LNCAP (cell line): ENCODE measurements around the gene TUBE1.

Experiments
- CTCF ChIP-seq: fragments of 450-650 bp; IDR thresholded peaks from 2 replicates; pipeline ENCODE4 v1.5.1; 2017; ENCODE audit warnings: mild to moderate bottlenecking

The TUBE1 gene

DNA sequence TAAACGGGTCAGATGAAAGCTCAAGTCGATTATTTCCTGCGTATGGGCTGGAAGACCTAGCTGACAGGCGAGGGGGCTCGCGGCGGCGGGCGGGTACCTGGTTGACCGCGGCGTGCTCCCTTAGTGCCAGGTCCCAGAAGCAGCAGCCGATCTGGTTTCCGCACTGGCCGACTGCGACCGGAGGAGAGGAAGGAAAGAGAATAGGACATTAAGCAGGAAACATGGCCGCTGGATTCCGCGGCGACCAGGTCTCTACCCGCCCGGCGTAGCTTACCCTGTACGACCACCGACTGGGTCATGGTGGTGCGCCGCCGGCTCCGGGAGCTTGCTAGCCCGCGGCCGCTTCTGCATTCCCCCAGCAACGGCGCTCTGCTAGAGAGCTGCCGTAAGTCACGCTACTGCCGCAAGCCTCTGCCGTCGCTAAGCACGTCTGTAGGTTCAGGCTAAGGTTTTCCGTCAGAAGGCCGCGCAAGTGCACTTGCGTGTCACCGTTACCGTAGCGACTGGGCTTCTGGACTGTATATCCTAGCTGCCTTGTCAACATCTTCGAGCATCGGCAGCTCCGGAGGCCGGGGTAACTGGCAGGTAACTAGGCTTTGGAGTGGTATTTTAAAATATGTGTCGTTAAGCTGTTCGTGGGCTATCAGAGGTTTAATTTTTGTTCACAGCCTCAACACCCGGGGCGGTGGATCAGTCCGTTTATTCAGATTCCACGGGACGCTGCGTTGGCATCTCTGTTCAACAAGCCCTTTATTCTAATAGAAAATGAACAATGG, at the start of gene TUBE1, which contains the start of gene FAM229B:
TSS of gene TUBE1 (minus strand) at position 347 of the 776 bp plus-strand sequence. CDS start at position 299, 48 bp downstream.
TSS of gene FAM229B (plus strand) at position 456 of the 776 bp plus-strand sequence. CDS start 11,693 bp downstream, outside the sequence.
- TF ChIP-seq CTCF: no peak

- no peak for TF ChIP-seq CTCF
Observed at GRCh38 chr6:112130878-112131277, 43.6 kb upstream of the TUBE1 start.

GRCh38 chr6:112128208-112128607, 40.9 kb upstream of the TUBE1 start:
- no peak for TF ChIP-seq CTCF

GRCh38 chr6:112123982-112124381, 36.7 kb upstream of the TUBE1 start:
- no peak for TF ChIP-seq CTCF

DNA sequence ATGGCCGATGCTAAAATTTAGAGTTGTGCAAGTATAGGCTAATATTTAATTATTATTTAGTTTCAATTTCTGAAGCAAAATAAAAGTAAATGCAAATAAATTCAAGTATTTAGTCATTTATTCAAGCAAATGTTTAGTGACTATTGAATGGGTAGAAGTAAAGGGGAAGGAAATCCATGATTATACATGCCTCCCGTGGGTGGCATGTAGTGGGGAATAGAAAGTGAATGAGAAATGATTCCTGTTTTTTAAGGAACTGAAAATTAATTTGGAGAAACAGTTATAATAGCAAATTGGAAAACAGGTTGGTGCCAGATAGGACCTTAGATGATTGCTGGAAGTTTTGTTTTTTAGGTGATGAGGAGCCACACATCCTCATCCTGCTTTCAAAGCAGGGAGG, 35.5 kb upstream of the TUBE1 start:
- TF ChIP-seq CTCF: no peak

DNA sequence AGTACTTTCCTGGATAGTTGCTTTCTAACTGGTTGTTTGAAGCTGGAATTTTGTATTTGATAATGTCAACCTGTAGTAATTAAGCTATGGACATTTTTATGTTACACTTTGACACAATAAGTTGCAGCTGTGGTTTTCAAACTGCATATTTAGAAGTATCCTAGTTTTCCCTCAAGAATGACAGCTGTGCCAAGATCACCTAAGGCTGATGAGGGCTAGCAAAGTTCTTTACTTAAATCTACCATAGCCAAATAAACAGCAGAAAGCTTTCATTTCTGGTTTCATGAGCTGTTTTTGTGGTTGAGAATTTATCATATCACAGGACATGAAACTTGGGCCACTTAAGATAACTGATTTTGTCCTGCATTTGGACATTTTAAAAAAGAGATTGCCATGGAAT, 30.8 kb upstream of the TUBE1 start:
- no peak for TF ChIP-seq CTCF

GRCh38 chr6:112117554-112117953, 30.3 kb upstream of the TUBE1 start:
- no peak for TF ChIP-seq CTCF
